Measurements from ENCODE around the gene OR1D5.
A peak's percentile ranks its signal among the peaks of the same experiment; 100 is the strongest.
"Not testable (repeated sequence)": the region's sequence is repeated elsewhere in the genome, so short reads cannot be mapped to it uniquely, and the experiment has no call there.

OR1D5 gene

DNA sequence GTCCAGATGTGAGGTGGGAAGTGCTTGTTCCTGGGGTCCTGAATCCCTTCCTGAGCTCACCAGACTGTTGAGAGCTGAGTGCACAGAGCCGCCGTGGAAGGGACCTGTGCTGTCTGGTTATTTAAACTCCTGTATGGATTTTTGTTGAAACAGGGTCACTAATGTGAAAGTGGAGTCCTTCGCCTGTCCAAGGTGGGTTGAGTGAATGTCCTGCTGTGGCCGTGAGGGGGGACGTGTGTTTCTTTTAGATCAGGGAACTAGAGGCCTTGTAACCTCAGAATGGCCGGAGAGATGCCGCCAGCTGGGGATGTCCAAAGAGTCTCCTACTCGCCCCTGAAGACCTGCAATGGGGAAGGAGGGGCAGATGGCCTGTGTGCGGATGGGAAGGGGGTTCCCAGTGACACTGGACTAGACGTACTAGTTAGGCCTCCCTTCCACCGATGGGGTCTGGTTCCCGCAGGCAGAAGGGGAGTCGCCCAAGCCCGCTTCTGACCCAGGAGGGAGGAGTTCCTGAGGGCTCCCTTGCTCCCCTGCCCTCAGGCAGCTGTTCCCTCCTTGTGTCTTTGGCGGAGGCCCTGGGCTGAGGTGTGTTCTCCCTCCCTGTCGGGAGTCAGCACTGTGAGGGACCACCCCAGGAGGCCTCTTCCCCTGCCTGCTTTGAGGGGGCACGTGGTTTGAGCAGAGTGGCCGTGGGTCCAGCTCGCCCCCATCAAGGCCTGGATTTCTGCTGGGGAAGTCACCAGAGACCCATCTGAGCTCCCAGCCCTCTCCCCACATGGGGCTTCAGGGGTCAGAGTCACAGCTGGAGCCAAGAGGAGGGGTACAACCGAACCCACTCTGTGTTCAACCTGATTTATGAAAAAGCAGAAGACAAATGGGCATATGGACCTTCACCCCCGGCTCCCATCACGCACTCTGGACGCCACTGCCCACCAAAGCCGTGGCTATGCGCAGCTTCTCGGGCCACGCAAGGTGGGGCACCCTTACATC, 30.9 kb downstream of the OR1D5 start:
- DNase-seq (ENCODE audit: low read depth, low spot score) = no peak

DNA sequence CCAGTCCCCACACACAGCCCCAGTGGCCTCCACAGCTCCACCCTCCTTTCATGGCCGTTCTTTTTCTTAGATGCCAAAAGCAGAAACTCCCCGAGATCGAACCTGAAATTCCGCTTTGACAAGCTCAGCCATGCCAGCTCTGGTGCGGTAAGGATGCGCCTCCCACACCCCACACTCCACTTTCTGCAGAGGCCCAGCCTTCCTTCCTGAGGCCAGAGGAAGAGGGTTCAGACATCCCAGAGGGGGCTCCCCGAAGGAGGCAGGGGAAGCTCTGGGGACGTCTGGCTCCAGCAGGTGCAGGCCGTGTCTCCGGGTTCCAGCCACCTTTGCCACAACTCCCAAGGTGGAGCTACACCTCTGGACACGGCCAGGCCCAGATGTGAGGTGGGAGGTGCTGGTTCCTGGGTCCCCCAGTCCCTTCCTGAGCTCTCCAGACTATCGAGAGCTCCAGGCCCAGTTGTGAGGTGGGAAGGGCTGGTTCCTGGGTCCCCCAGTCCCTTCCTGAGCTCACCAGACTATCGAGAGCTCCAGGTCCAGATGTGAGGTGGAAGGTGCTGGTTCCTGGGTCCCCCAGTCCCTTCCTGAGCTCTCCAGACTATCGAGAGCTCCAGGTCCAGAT, 32.4 kb downstream of the OR1D5 start:
- not testable (repeated sequence) for DNase-seq (ENCODE audit: low read depth, low spot score)

DNA sequence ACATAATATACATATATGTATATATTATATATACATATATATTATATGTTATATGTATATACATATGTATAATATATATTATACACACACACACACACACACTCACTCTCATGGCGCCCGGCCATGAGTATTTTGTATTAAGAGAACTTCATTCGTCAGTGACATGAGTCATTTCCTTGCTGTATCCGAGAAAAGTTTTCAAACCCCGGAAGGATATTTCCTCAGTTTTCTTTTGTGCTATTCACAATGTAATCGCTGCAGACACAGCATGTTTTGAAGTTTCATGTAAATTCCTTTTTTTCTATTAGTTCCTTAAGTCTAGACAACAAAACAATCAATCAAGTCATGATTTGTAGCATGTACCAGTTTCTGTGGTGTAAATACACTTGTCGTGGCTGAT, 33.3 kb downstream of the OR1D5 start:
- DNase-seq (ENCODE audit: low read depth, low spot score) = peak; percentile 32

DNA sequence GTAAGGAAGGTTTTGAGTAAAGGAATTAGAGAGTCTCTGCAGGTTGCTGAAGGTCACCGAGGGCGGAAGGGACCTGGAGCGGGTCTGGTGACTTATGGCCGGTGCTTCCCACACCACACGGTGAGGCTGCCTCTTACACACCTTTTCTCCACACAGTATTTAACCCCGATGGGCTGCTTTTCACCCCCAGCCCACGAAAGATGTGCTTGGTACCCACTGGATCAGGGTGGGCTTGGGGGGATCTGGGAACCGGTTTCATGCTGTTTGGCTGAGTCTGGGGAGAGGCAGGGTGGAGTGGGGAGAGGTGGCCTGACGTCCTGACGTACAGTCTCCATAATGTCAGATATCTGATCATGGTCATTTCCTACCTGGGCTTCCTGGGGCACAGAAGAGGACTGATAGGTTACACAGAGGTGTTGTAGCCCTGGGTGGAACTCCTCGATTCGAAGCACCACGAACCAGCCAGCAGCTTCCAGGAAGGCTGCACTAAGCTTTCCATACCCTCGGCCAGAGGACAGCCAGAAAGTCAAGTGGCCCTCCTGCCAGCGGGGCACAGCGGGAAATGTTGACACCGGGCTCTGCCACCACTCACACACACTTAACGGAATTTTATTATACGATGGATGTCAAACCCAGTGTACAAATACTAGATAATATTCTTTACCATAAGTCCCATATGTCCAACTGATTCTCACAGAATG, 34.0 kb downstream of the OR1D5 start:
- DNase-seq (ENCODE audit: low read depth, low spot score) = no peak

DNA sequence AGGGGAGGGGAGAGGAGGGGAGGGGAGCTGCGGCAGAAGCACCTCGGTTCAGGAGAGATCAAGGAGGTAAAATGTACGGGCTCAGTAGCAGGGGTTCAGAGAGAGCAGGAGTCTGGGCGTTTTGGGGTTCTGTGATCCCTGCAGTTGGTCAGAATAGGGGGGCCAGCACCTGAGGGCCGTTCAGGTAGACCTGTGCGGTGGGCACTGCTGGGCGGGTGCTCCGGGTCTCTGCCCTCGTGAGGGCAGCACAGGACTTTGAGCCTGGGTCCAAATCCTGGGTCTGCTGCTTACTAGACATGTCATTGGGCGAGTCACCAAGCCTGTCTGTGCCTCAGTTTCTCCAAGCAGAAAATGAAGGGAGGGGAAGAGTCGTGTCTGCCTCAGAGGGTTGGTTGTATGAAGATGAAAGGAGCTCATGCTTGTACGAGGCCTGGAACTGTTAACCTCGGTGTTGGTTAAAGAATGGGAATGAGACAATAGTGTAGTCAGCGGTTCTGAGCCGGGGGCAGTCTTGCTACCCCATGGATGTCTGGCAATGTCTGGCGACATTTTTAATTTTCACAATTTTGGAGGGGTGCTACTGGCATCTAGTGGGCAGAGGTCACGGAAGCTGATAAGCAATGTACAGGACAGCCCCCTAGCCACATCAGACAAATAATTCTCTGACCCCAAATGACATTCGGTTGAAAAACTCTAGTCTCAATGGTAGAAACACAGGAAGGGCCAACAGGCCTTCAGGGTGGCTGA, 35.4 kb downstream of the OR1D5 start:
- DNase-seq (ENCODE audit: low read depth, low spot score) = no peak

DNA sequence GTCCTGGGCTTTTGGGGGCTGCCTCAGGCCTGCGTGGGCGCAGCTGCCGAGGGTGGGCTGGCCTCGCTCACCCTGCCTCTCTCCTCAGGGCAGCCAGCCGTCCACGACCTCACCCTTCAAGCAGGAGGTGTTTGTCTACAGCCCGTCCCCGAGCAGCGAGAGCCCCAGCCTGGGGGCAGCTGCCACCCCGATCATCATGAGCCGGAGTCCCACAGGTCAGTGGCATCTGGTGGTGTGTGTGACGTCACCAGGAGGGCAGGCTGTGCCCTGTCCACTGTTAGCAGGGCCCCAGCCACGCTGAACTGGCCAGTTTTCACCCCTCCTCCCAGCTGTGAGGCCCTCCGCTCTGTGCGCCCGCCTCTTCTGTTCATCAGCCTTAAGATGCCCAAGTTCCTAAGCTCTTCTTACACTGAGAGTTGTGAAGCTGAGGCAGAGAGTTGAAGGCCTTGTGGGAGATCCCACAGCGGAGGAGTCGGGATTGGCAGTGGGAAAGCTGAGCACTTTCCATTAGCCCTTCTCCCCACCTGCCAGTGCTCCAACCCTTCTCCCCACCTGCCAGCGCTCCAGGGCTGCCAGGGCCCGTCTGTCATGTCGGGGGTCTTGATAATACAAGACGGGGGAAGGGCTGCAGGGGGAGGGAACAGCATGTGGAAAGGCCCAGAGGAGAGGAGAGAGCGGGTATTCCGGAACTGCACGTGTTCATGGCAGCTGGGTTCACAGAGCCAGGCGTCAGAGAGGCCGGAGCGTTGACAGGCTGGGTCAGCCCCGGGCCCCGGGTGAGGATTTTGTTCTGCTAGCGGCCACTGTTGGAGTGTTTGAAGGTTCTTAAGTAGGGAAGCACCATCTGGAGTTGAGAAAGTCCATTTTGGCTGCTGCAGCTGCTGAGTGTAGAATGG, 36.3 kb downstream of the OR1D5 start:
- DNase-seq (ENCODE audit: low read depth, low spot score) = no peak

DNA sequence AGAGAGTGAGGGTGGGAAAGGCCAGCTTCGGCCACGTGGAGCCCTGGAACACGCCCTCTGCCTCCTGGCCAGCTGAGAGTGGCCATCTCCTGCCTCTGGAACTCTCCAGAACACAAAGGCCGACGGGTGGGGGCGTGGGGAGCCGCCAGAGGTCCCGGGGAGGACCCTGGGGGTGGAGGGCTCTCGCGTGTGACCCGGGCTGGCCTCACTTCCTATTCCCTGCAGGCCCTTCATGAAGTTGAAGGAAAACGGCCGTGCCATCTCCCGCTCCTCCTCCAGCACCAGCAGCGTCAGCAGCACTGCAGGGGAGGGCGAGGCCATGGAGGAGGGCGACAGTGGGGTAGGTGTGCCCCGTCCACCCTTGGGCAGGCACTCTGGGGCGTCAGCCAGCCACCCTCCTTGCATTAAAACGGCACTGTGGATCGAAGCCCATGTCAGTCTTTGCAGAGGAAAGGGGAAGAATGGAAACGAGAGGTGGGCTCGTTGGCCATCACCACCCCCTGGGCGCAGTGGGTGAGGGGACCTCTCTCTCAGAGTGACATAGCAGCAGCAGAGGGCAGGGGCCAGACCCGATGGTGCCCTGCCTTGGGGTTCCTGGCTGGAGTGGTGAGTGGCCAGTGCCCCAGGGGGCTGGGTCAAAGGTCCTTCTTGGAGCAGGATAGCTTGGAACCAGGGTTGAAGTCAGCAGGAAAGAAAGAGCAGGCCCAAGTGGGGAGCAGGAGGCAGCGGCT, 37.1 kb downstream of the OR1D5 start:
- no peak for DNase-seq (ENCODE audit: low read depth, low spot score)

DNA sequence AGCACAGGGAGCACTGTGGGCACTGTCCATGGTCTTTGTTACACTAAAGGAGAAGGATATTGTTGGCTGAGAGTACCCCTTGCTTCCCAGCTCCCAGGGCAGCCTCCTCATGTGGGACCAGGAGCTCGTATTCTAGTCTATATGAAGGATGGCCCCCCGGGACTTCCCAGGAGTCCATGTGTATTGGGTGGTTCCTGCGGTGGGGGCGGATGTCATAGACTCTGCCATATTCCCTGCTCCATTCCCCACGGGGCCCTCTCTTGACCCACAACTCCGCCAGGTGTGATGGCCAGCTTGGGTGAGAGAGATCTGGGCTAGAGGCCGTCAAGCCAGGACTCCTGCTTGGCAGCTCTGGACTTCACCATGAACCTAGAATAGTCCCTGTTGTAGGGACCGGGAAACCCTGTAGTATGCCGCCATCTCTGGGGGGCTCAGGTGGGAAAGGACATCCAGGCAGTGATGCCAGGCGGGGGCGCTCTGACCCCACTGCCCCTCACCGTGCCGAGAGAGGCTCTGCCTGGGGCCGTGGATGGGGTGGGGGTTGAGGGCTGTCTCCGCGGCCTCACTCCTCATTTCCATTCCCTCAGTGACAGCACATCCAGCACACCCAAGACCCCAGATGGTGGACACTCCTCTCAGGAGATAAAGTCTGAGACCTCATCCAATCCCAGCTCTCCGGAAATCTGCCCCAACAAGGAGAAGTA, 37.8 kb downstream of the OR1D5 start:
- no peak for DNase-seq (ENCODE audit: low read depth, low spot score)

DNA sequence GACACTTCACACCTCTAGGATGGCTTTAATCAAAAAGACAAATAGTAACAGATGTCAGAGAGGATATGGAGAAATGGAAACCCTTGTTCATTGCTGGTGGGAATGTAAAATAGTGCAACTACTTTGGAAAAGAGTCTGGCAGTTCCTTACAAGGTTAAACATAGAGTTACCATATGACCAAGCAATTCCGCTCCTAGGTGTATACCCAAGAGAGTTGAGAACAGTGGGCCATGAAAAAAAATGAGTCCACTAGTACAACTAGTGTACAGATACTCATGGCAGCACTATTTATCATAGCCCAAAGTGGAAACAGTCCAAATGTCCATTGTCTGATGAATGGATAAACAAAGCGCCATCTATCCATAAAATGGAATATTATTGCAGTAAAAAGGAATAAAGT, 39.1 kb downstream of the OR1D5 start:
- DNase-seq (ENCODE audit: low read depth, low spot score) = no peak

DNA sequence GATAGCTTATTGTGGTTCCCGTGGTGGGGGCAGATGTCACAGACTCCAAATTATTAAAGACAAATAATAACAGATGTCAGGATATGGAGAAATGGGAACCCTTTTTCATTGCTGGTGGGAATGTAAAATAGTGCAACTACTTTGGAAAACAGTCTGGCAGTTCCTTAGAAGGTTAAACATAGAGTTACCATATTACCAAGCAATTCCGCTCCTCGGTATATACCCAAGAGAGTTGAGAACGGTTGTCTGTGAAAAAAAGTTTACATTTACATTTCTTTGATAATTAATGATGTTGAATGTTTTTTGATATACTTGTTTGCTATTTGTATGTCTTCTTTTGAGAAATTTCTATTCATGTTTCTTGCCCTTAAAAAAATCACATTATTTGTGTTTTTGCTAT, 41.2 kb downstream of the OR1D5 start:
- no peak for DNase-seq (ENCODE audit: low read depth, low spot score)

DNA sequence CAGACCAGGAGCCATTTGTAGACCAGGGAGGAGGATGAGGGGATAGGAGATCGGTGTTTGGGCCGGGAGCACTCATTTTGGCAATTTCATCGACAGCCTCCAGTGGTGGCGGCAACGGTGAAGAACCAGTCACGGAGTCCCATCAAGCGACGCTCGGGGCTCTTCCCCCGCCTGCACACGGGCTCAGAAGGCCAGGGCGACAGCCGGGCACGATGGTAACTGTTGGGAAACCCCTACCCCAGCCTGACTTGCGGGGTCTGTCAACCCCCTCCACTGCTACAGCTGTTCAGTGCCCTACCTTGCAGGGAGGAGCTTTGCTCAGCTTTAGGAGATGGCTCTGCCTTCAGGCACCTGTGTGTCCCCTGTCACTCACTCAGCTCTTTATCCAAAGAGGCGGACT, 43.0 kb downstream of the OR1D5 start:
- DNase-seq (ENCODE audit: low read depth, low spot score) = no peak

DNA sequence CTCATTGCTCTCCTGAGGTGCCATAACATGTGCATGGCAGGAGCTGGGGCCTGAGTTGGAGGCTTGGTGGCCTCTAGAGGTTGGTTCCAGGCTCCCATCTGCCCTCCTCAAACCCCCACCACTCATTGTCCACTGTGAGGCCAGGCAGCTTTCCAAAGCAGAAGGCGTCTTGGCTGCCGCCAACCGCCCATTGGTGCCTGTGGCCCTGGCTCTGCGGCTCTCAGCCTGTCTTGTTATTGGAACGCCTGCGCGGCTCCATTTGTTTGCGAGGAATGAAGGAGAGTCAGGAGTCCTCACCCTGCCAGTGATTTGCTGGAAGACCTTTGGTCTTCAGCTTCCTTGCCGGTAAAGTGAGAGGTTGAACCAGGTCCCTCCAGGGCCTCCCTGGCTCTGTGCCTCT, 43.6 kb downstream of the OR1D5 start:
- DNase-seq (ENCODE audit: low read depth, low spot score) = no peak

DNA sequence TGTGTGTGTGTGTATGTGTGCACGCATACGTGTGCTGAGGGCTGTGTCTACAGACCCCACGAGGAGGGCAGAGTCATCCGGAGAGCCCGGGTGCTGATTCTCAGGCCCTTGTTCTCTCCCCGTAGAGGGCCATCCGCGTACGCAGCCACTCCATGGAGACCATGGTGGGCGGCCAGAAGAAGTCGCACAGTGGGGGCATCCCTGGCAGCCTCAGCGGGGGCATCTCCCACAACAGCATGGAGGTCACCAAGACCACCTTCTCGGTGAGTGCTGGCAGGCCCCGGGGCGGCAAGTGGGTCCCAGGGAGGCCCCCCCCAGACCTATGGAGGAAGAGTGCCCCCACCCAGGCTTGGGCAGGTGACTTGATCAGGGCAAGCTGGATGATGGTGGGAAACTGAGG, 45.5 kb downstream of the OR1D5 start:
- DNase-seq (ENCODE audit: low read depth, low spot score) = no peak

DNA sequence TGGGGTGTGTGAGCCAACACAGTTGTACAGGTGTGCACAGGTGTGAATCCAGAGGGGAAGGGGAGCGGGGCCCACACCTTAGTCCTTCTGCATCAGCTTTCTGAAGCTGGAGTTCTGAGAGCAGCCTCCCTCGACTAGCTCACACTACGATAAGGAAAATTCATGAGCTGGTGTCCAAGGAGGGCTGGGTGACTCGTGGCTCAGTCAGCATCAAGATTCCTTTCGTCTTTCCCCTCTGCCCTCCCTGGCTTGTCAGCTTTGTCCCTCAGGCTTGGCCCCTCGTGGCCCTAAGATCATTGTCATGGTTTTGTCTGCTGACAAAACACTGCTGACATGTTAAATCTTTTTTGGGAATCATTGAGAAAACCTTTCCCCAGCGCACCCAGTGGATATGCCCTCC, 47.5 kb downstream of the OR1D5 start:
- no peak for DNase-seq (ENCODE audit: low read depth, low spot score)

DNA sequence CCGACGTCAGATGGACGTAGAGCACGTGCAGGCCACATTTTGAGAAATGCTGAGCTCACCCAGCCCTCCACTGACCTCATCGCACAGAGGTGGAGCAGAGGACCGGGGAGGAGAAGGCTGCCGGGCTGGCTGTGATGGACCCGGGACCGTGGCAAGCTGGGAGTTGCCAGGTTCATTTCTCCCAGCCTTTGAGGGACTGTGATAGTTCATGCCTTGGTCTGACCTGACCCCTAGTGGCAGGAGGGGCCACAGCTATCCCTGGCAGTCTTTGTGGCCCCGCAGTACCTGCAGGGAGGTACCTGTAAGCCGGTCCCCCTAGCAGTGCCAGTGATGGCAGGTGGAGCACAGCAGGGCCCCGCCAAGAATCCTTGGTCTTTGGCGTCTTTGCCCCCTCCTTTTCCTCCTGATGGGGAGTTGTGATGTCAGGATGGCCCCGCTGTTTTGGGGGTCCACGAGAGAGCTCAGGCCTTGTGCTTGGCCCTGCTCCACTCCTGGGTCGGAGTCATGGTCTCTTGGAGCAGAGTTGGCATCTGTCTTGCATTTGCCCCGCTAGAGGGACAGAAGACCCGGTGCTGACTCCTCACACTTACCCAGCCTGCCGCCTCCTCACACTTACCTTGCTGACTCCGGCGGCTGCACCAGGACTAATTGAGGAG, 50.4 kb downstream of the OR1D5 start:
- DNase-seq (ENCODE audit: low read depth, low spot score) = no peak
